WTC11 (cell line): ENCODE data around the gene DNAH8. TPM values are rescaled to one million over a fixed set of nuclear protein-coding genes. Genes with fewer than 3 reads are reported as not detected.

Source experiments
- ATAC-seq: fragments of 200-7000 bp; cut with Tn5 transposase; 2 replicates; pipeline ENCODE4 v1.10.0; 2021; ENCODE audit warnings: mild to moderate bottlenecking, moderate library complexity
- CTCF ChIA-PET: fragments of 300-600 bp; sonication (Branson Sonifier 250); formaldehyde crosslinking; loops from one replicate; lab custom pipeline; 2021; ENCODE audit warnings: antibody characterized with exemption; lab: Charles Lee
- POLR2A ChIA-PET: fragments of 350-600 bp; sonication (Branson Sonifier 250); formaldehyde crosslinking; loops from one replicate; lab custom pipeline; 2021; ENCODE audit warnings: antibody characterized with exemption; lab: Charles Lee
- DNase-seq: peaks from one replicate; pipeline ENCODE4 v3.0.0; 2021; ENCODE audit warnings: low spot score
- H3K27ac Mint-ChIP-seq: 2 replicates; pipeline ENCODE4 v1.8.0; 2021; ENCODE audit warnings: mixed read lengths
- H3K27me3 Mint-ChIP-seq: 2 replicates; pipeline ENCODE4 v1.8.0; 2021; ENCODE audit warnings: low read depth, mild to moderate bottlenecking, moderate library complexity, mixed read lengths
- H3K36me3 Mint-ChIP-seq: 2 replicates; pipeline ENCODE4 v1.8.0; 2021; ENCODE audit warnings: mixed read lengths
- H3K4me1 Mint-ChIP-seq: 2 replicates; pipeline ENCODE4 v1.8.0; 2022; ENCODE audit warnings: mixed read lengths
- H3K4me3 Mint-ChIP-seq: 2 replicates; pipeline ENCODE4 v1.8.0; 2021; ENCODE audit warnings: mild to moderate bottlenecking, moderate library complexity, mixed read lengths
- H3K9me3 Mint-ChIP-seq: 2 replicates; pipeline ENCODE4 v1.8.0; 2021; ENCODE audit warnings: mixed read lengths
- CDX4 ChIP-seq: fragments of 250-450 bp; sonication (Bioruptor Pico); IDR thresholded peaks from 2 replicates; pipeline ENCODE4 v1.9.0; 2021; ENCODE audit warnings: moderate library complexity, mild to moderate bottlenecking, inconsistent platforms, borderline replicate concordance
- FOXP4 ChIP-seq: sonication (generic); formaldehyde crosslinking; IDR thresholded peaks from 2 replicates; pipeline ENCODE4 v1.8.0; 2022; ENCODE audit warnings: mild to moderate bottlenecking, missing genetic modification reagents
- HMGA2 ChIP-seq: fragments of 250-450 bp; sonication (Bioruptor Pico); IDR thresholded peaks from 2 replicates; pipeline ENCODE4 v1.4.0; 2021; ENCODE audit warnings: mild to moderate bottlenecking, moderate library complexity
- KAT7 ChIP-seq: sonication (generic); formaldehyde crosslinking; IDR thresholded peaks from 2 replicates; pipeline ENCODE4 v1.8.1; 2023; ENCODE audit warnings: missing genetic modification reagents, mild to moderate bottlenecking, borderline replicate concordance
- NFATC4 ChIP-seq: fragments of 250-450 bp; sonication (Bioruptor Pico); IDR thresholded peaks from 2 replicates; pipeline ENCODE4 v1.9.0; 2021; ENCODE audit warnings: mild to moderate bottlenecking
- NFYB ChIP-seq: sonication (generic); formaldehyde crosslinking; conservative IDR thresholded peaks from 2 replicates; pipeline ENCODE4 v1.8.0; 2022; ENCODE audit warnings: low read depth, missing genetic modification reagents
- RORB ChIP-seq: fragments of 250-450 bp; sonication (Bioruptor Pico); IDR thresholded peaks from 2 replicates; pipeline ENCODE4 v1.9.0; 2021; ENCODE audit warnings: mild to moderate bottlenecking
- SMAD3 ChIP-seq: sonication (generic); formaldehyde crosslinking; IDR thresholded peaks from 2 replicates; pipeline ENCODE4 v1.8.0; 2022; ENCODE audit warnings: missing genetic modification reagents, mild to moderate bottlenecking, borderline replicate concordance
- TEAD4 ChIP-seq: sonication (generic); formaldehyde crosslinking; IDR thresholded peaks from 2 replicates; pipeline ENCODE4 v1.8.0; 2022; ENCODE audit warnings: mild to moderate bottlenecking, missing genetic modification reagents
- USF1 ChIP-seq: sonication (generic); formaldehyde crosslinking; IDR thresholded peaks from 2 replicates; pipeline ENCODE4 v1.8.0; 2022; ENCODE audit warnings: mild to moderate bottlenecking, missing genetic modification reagents
- ZNF232 ChIP-seq: sonication (generic); formaldehyde crosslinking; IDR thresholded peaks from 2 replicates; pipeline ENCODE4 v1.8.0; 2022; ENCODE audit warnings: mild to moderate bottlenecking, missing genetic modification reagents
- ZNF317 ChIP-seq: sonication (generic); formaldehyde crosslinking; IDR thresholded peaks from 2 replicates; pipeline ENCODE4 v1.8.1; 2023; ENCODE audit warnings: low read depth, mild to moderate bottlenecking, moderate library complexity, missing genetic modification reagents, borderline replicate concordance
- ZNF396 ChIP-seq: fragments of 250-450 bp; sonication (Bioruptor Pico); IDR thresholded peaks from 2 replicates; pipeline ENCODE4 v1.8.0; 2021; ENCODE audit warnings: mild to moderate bottlenecking, moderate library complexity, borderline replicate concordance
- ZNF671 ChIP-seq: fragments of 250-450 bp; sonication (Bioruptor Pico); IDR thresholded peaks from 2 replicates; pipeline ENCODE4 v1.8.0; 2021; ENCODE audit warnings: mild to moderate bottlenecking
- total RNA-seq: library from RNA; stranded (reverse); gene quantifications from 3 replicates; pipeline ENCODE4 v1.2.3, GENCODE V29; 2021
- TF ChIP-seq, protein P1 (sequence below): fragments of 250-450 bp; sonication (Bioruptor Pico); conservative IDR thresholded peaks from 2 replicates; pipeline ENCODE4 v1.9.0; 2021; ENCODE audit warnings: mild to moderate bottlenecking
- TF ChIP-seq, protein P2 (sequence below): fragments of 200-600 bp; IDR thresholded peaks from 2 replicates; pipeline ENCODE4 v1.8.0; 2022; ENCODE audit warnings: antibody characterized with exemption
- TF ChIP-seq, protein P3 (sequence below): sonication (generic); formaldehyde crosslinking; IDR thresholded peaks from 2 replicates; pipeline ENCODE4 v1.8.0; 2022; ENCODE audit warnings: missing genetic modification reagents
- TF ChIP-seq, protein P4 (sequence below): sonication (generic); formaldehyde crosslinking; IDR thresholded peaks from 2 replicates; pipeline ENCODE4 v1.8.1; 2023; ENCODE audit warnings: mild to moderate bottlenecking, missing genetic modification reagents, moderate library complexity
- TF ChIP-seq, protein P5 (sequence below): fragments of 250-450 bp; sonication (Bioruptor Pico); IDR thresholded peaks from 2 replicates; pipeline ENCODE4 v1.9.0; 2021; ENCODE audit warnings: mild to moderate bottlenecking

The DNAH8 gene
- total RNA-seq, 1 experiment from 2014 or later: 0.02 TPM

DNA sequence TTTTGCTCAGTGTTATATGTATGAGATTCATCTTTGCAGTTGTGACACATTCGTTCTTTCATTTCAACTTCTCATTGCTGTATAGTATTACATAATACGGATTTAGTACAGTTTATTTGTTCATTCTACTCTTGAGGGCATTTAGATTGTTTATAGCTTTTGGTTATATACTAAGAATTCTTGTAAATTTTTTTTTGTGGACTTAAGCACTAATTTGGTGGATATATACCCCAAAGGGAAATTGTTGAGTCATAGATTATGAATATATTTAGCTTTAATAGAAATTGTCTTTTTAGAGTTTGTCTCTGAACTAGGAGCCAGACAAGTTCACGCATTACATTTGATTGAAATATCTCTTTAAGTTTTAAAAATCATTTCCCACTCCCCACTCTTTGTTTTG is 79.6 kb downstream of the DNAH8 start:
- no peak overlapping the region for H3K27ac Mint-ChIP-seq
- no peak overlapping the region for H3K4me3 Mint-ChIP-seq
- ChIA-PET POLR2A (no interaction called here), CTCF (interaction anchor here (1.1 kb wide), 1 partner anchor 78 kb away, joined by 3 read pairs; no protein-coding TSS in a partner anchor)
- no peak for DNase-seq
- no peaks in the 10 kb centered on the region for H3K36me3 Mint-ChIP-seq
- H3K27me3 Mint-ChIP-seq: peaks cover 3% of the 10 kb centered on the region; the same call in 1 of the 2 replicates
- ATAC-seq: no peak
- H3K9me3 Mint-ChIP-seq: no peaks in the 10 kb centered on the region
- H3K4me1 Mint-ChIP-seq: peaks cover 16% of the 10 kb centered on the region
- TF ChIP-seq ZNF232 (CRISPR knock-in tag) (no peak), ZNF671 (no peak), KAT7 (CRISPR knock-in tag) (no peak), NFATC4 (CRISPR knock-in tag) (no peak), SMAD3 (CRISPR knock-in tag) (no peak)
- TF ChIP-seq, protein P1, sequence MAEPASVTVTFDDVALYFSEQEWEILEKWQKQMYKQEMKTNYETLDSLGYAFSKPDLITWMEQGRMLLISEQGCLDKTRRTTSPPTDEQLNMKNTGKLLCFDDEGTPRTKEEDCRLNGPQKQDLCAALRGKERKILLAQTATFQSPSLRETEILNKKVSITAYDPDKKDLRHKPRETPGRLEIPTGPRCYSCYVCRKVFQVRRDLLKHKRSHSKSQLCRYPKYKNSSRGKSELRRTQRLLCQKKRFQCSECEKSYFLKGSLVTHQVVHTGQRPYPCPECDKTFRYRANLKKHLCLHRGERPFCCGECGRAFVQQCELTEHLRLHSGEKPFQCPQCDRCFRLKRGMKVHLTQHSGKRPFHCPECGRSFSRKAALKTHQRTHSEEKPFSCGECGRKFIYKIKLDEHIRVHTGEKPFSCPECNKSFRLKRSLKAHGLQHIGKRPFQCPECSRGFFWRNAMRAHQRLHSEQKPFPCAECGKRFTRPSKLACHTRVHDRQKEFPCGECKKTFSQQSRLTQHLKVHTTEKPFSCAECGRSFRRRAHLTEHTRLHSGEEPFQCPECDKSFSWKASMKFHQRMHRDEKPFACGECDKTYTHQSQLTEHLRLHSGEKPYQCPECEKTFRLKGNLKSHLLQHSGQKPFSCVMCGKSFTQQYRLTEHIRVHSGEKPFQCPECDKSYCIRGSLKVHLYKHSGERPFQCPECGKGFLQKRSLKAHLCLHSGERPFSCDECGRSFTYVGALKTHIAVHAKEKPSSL (CRISPR knock-in tag): no peak
- TF ChIP-seq, protein P2, sequence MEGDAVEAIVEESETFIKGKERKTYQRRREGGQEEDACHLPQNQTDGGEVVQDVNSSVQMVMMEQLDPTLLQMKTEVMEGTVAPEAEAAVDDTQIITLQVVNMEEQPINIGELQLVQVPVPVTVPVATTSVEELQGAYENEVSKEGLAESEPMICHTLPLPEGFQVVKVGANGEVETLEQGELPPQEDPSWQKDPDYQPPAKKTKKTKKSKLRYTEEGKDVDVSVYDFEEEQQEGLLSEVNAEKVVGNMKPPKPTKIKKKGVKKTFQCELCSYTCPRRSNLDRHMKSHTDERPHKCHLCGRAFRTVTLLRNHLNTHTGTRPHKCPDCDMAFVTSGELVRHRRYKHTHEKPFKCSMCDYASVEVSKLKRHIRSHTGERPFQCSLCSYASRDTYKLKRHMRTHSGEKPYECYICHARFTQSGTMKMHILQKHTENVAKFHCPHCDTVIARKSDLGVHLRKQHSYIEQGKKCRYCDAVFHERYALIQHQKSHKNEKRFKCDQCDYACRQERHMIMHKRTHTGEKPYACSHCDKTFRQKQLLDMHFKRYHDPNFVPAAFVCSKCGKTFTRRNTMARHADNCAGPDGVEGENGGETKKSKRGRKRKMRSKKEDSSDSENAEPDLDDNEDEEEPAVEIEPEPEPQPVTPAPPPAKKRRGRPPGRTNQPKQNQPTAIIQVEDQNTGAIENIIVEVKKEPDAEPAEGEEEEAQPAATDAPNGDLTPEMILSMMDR: no peak
- TF ChIP-seq, protein P3, sequence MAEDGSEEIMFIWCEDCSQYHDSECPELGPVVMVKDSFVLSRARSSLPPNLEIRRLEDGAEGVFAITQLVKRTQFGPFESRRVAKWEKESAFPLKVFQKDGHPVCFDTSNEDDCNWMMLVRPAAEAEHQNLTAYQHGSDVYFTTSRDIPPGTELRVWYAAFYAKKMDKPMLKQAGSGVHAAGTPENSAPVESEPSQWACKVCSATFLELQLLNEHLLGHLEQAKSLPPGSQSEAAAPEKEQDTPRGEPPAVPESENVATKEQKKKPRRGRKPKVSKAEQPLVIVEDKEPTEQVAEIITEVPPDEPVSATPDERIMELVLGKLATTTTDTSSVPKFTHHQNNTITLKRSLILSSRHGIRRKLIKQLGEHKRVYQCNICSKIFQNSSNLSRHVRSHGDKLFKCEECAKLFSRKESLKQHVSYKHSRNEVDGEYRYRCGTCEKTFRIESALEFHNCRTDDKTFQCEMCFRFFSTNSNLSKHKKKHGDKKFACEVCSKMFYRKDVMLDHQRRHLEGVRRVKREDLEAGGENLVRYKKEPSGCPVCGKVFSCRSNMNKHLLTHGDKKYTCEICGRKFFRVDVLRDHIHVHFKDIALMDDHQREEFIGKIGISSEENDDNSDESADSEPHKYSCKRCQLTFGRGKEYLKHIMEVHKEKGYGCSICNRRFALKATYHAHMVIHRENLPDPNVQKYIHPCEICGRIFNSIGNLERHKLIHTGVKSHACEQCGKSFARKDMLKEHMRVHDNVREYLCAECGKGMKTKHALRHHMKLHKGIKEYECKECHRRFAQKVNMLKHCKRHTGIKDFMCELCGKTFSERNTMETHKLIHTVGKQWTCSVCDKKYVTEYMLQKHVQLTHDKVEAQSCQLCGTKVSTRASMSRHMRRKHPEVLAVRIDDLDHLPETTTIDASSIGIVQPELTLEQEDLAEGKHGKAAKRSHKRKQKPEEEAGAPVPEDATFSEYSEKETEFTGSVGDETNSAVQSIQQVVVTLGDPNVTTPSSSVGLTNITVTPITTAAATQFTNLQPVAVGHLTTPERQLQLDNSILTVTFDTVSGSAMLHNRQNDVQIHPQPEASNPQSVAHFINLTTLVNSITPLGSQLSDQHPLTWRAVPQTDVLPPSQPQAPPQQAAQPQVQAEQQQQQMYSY (CRISPR knock-in tag): no peak

GRCh38 chr6:38796006-38796405 is 80.9 kb downstream of the DNAH8 start:
- Mint-ChIP-seq H3K4me1 (peaks cover 16% of the 10 kb centered on the region), H3K27ac (no peak overlapping the region; the same call in 1 of the 2 replicates), H3K36me3 (no peaks in the 10 kb centered on the region), H3K4me3 (no peak overlapping the region), H3K9me3 (no peaks in the 10 kb centered on the region), H3K27me3 (peaks cover 3% of the 10 kb centered on the region; the same call in 1 of the 2 replicates)
- ATAC-seq (no peak), DNase-seq (no peak)
- ChIA-PET CTCF (interaction anchor here (1.4 kb wide), 1 partner anchor 77 kb away, joined by 4 read pairs; no protein-coding TSS in a partner anchor), POLR2A (no interaction called here)
- TF ChIP-seq FOXP4 (no peak), TEAD4 (no peak), ZNF317 (no peak), CDX4 (CRISPR knock-in tag) (no peak), USF1 (no peak), ZNF396 (no peak), NFATC4 (CRISPR knock-in tag) (no peak), HMGA2 (CRISPR knock-in tag) (no peak), RORB (no peak), NFYB (no peak)
- TF ChIP-seq, protein P4, sequence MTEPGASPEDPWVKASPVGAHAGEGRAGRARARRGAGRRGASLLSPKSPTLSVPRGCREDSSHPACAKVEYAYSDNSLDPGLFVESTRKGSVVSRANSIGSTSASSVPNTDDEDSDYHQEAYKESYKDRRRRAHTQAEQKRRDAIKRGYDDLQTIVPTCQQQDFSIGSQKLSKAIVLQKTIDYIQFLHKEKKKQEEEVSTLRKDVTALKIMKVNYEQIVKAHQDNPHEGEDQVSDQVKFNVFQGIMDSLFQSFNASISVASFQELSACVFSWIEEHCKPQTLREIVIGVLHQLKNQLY (CRISPR knock-in tag): no peak
- TF ChIP-seq, protein P5, sequence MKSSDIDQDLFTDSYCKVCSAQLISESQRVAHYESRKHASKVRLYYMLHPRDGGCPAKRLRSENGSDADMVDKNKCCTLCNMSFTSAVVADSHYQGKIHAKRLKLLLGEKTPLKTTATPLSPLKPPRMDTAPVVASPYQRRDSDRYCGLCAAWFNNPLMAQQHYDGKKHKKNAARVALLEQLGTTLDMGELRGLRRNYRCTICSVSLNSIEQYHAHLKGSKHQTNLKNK: no peak
